ENCODE data around the gene SORBS2.
"Not testable (repeated sequence)": the region's sequence is repeated elsewhere in the genome, so short reads cannot be mapped to it uniquely, and the experiment has no call there.

The SORBS2 gene

DNA sequence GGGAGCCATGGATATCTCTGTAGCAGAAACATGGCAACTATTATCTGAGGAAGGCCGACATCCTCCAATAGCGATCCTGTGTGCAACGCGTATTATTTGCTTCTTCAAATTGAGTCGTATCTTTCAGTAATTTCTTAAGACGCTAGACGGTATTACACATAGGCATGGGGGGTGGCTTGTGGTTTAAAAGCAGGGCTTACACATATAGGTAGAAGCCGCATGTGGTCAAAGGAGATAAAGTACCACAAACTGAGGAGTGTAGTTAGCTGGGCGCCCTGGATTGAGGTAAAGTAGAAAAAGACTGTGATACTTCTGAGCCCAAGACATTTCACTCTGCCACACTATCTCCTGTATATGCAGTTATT, 94.6 kb downstream of the SORBS2 start:
- TF ChIP-seq CTCF (IDR thresholded peaks at IDR 0.05; ENCODE audit: low read depth, low read length) (no peak), EZH2phosphoT487 (IDR thresholded peaks at IDR 0.05; ENCODE audit: low read depth) (no peak)
- Histone ChIP-seq H3K4me3 (ENCODE audit: low read length) (no peak overlapping the region), H3K27me3 (ENCODE audit: low read depth, low read length) (no peaks in the 10 kb centered on the region), H3K27ac (ENCODE audit: low read length) (no peak overlapping the region), H3K4me1 (ENCODE audit: low read length) (no peaks in the 10 kb centered on the region), H4K20me1 (ENCODE audit: insufficient read depth, low read length) (no peaks in the 10 kb centered on the region), H3K9me3 (ENCODE audit: insufficient read depth, low read length) (no peaks in the 10 kb centered on the region), H3K36me3 (replicated peaks; ENCODE audit: low read depth, low read length) (no peaks in the 10 kb centered on the region), H2AFZ (ENCODE audit: low read depth, low read length) (no peak overlapping the region), H3K79me2 (ENCODE audit: low read length) (no peaks in the 10 kb centered on the region), H3K4me2 (ENCODE audit: low read length) (no peak overlapping the region), H3K9ac (ENCODE audit: low read length) (no peak overlapping the region)

DNA sequence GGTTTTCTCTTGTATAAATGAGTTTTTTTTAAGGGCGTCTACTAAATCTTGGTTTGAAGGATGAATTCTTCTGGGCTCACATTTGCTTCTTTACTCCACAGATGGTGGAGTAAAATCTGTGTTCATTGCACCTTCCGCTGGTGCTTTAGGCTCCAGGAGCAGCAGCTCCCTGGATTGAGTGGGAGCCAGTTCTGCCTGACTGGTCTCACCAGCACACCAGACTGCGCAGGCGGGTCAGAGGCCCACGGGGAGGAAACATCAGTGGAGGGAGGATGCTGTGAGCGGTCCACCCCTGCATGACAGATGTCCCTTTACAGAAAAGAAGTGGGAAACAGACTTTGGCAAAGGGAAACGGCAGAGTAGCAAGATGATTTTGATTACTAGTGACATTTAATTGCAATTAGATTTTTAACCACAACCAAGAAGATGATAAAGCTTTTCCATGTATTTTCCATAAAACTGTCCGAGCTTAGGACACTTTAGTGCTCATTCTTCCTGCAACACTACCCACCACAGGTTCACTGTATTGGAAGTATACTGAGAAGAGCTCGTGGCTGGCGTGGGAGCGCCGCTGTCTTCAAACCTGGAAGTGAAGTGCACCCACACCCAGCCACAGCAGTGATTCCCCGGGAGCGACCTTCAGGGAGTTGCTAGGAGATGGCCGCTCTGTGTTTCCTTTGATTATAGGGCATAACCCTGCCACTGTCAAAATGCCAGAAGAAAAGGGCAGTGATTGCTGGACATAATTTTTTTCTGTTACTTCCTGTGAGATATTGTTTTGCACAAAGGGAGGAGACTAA, 95.2 kb downstream of the SORBS2 start:
- no peak for TF ChIP-seq CTCF (IDR thresholded peaks at IDR 0.05; ENCODE audit: low read depth, low read length)
- no peak for TF ChIP-seq EZH2phosphoT487 (IDR thresholded peaks at IDR 0.05; ENCODE audit: low read depth)
- H3K4me3 ChIP-seq (ENCODE audit: low read length): no peak overlapping the region
- H2AFZ ChIP-seq (ENCODE audit: low read depth, low read length): no peak overlapping the region
- no peaks in the 10 kb centered on the region for H3K9me3 ChIP-seq (ENCODE audit: insufficient read depth, low read length)
- no peaks in the 10 kb centered on the region for H3K79me2 ChIP-seq (ENCODE audit: low read length)
- no peak overlapping the region for H3K9ac ChIP-seq (ENCODE audit: low read length)
- H3K4me2 ChIP-seq (ENCODE audit: low read length): no peak overlapping the region
- no peaks in the 10 kb centered on the region for H4K20me1 ChIP-seq (ENCODE audit: insufficient read depth, low read length)
- no peaks in the 10 kb centered on the region for H3K4me1 ChIP-seq (ENCODE audit: low read length)
- no peak overlapping the region for H3K27ac ChIP-seq (ENCODE audit: low read length)
- H3K36me3 ChIP-seq (replicated peaks; ENCODE audit: low read depth, low read length): no peaks in the 10 kb centered on the region
- no peaks in the 10 kb centered on the region for H3K27me3 ChIP-seq (ENCODE audit: low read depth, low read length)

- Histone ChIP-seq H3K4me1 (ENCODE audit: low read length) (no peaks in the 10 kb centered on the region), H3K4me3 (ENCODE audit: low read length) (no peak overlapping the region), H3K4me2 (ENCODE audit: low read length) (no peak overlapping the region), H3K9me3 (ENCODE audit: insufficient read depth, low read length) (no peaks in the 10 kb centered on the region), H3K27ac (ENCODE audit: low read length) (no peak overlapping the region), H3K36me3 (replicated peaks; ENCODE audit: low read depth, low read length) (no peaks in the 10 kb centered on the region), H3K79me2 (ENCODE audit: low read length) (no peaks in the 10 kb centered on the region), H2AFZ (ENCODE audit: low read depth, low read length) (no peak overlapping the region), H4K20me1 (ENCODE audit: insufficient read depth, low read length) (no peaks in the 10 kb centered on the region), H3K27me3 (ENCODE audit: low read depth, low read length) (no peaks in the 10 kb centered on the region), H3K9ac (ENCODE audit: low read length) (no peak overlapping the region)
- TF ChIP-seq CTCF (IDR thresholded peaks at IDR 0.05; ENCODE audit: low read depth, low read length) (no peak), EZH2phosphoT487 (IDR thresholded peaks at IDR 0.05; ENCODE audit: low read depth) (no peak)
These were observed 95.8 kb downstream of the SORBS2 start for GRCh38 chr4:185716141-185716551.

- H3K4me3 ChIP-seq (ENCODE audit: low read length); H3K27me3 ChIP-seq (ENCODE audit: low read depth, low read length); H2AFZ ChIP-seq (ENCODE audit: low read depth, low read length); H4K20me1 ChIP-seq (ENCODE audit: insufficient read depth, low read length); H3K4me2 ChIP-seq (ENCODE audit: low read length); H3K9ac ChIP-seq (ENCODE audit: low read length); H3K27ac ChIP-seq (ENCODE audit: low read length); H3K4me1 ChIP-seq (ENCODE audit: low read length); H3K79me2 ChIP-seq (ENCODE audit: low read length); H3K9me3 ChIP-seq (ENCODE audit: insufficient read depth, low read length); H3K36me3 ChIP-seq (replicated peaks; ENCODE audit: low read depth, low read length): not testable (repeated sequence)
These were observed 97.5 kb downstream of the SORBS2 start for GRCh38 chr4:185714524-185714923.
